Activated B cell treated with CpG ODN at 0.5 μM for 24 hours (primary cell): ENCODE data around the gene SLC38A3. TPM values are rescaled to one million over a fixed set of nuclear protein-coding genes. Genes with fewer than 3 reads are reported as not detected.
"Not testable (repeated sequence)": the region's sequence is repeated elsewhere in the genome, so short reads cannot be mapped to it uniquely, and the experiment has no call there.

Source experiments
- ATAC-seq: fragments of 200-7000 bp; cut with Tn5 transposase; one replicate; pipeline ENCODE4 v1.10.0; 2021; ENCODE audit warnings: low read depth, mild to moderate bottlenecking, moderate library complexity
- CTCF ChIA-PET: fragments of 350-600 bp; sonication (Branson Sonifier 250); formaldehyde crosslinking; loops from one replicate; lab custom pipeline; 2021; ENCODE audit warnings: antibody characterized with exemption; lab: Charles Lee
- POLR2A ChIA-PET: fragments of 350-600 bp; sonication (Branson Sonifier 250); formaldehyde crosslinking; loops from one replicate; lab custom pipeline; 2021; ENCODE audit warnings: antibody characterized with exemption; lab: Charles Lee
- DNase-seq: peaks from one replicate; pipeline ENCODE4 v3.0.0; 2022
- H3K27ac Mint-ChIP-seq: one replicate; pipeline ENCODE4 v1.8.0; 2020; ENCODE audit warnings: mixed read lengths
- H3K27me3 Mint-ChIP-seq: one replicate; pipeline ENCODE4 v1.8.0; 2021; ENCODE audit warnings: mixed read lengths
- H3K36me3 Mint-ChIP-seq: one replicate; pipeline ENCODE4 v1.8.0; 2021; ENCODE audit warnings: low read depth, mixed read lengths
- H3K4me1 Mint-ChIP-seq: one replicate; pipeline ENCODE4 v1.8.0; 2021; ENCODE audit warnings: mixed read lengths
- H3K4me3 Mint-ChIP-seq: one replicate; pipeline ENCODE4 v1.8.0; 2020; ENCODE audit warnings: mild to moderate bottlenecking, mixed read lengths
- H3K9me3 Mint-ChIP-seq: one replicate; pipeline ENCODE4 v1.8.0; 2020; ENCODE audit warnings: mixed read lengths
- CTCF ChIP-seq: fragments of 200-600 bp; IDR thresholded peaks from one replicate; pipeline ENCODE4 v1.8.0; 2022; ENCODE audit warnings: antibody characterized with exemption, mild to moderate bottlenecking
- intact Hi-C: fragments of 100-400 bp; cut with micrococcal nuclease; formaldehyde crosslinking; loops from one replicate; pipeline ENCODE4 v1.15.1; 2024
- total RNA-seq: library from RNA; stranded (reverse); gene quantifications from 2 replicates; pipeline ENCODE4 v1.2.3, GENCODE V29; 2022

The SLC38A3 gene
- total RNA-seq, 1 donor from 2014 or later: not detected

GRCh38 chr3:50260027-50260941, 55.2 kb downstream of the SLC38A3 start:
- ChIA-PET CTCF (interaction anchor here (0.6 to 4.4 kb wide), 8 partner anchors 12 to 282 kb away, joined by 3 to 34 read pairs (median 4); partner anchors contain the start of genes HYAL3 and NAA80), POLR2A (interaction anchor here (0.6 to 2.0 kb wide), 6 partner anchors 14 to 1585 kb away, joined by 3 to 12 read pairs (median 4); partner anchors contain the start of genes GNAI2 and IFRD2)
- ATAC-seq (peak; percentile 93), DNase-seq (peak; percentile 91)
- peaks cover 7% of the 10 kb centered on the region for H3K4me1 Mint-ChIP-seq
- H3K9me3 Mint-ChIP-seq: no peaks in the 10 kb centered on the region
- no peaks in the 10 kb centered on the region for H3K27me3 Mint-ChIP-seq
- H3K36me3 Mint-ChIP-seq: peaks cover 34% of the 10 kb centered on the region
- intact Hi-C loops: loop anchor here (1.0 kb wide), 6 partner anchors 13 to 66 kb away; partner anchors contain the start of gene IFRD2
- H3K27ac Mint-ChIP-seq: peak overlapping the region; percentile 50
- no peak for TF ChIP-seq CTCF
- H3K4me3 Mint-ChIP-seq: peak overlapping the region; percentile 73

GRCh38 chr3:50260942-50261441, 55.9 kb downstream of the SLC38A3 start:
- ChIA-PET POLR2A (interaction anchor here (0.5 to 2.0 kb wide), 2 partner anchors 25 to 783 kb away, joined by 10 to 13 read pairs; partner anchors contain the start of gene GNAI2), CTCF (interaction anchor here (1.5 to 4.4 kb wide), 2 partner anchors 13 to 281 kb away, joined by 4 to 34 read pairs; no protein-coding TSS in a partner anchor)
- intact Hi-C loops: loop anchor here (1.0 kb wide), 6 partner anchors 12 to 67 kb away; partner anchors contain the start of gene IFRD2
- H3K27ac Mint-ChIP-seq: no peak overlapping the region
- no peak for DNase-seq
- peaks cover 3% of the 10 kb centered on the region for H3K27me3 Mint-ChIP-seq
- peak overlapping the region; percentile 73 for H3K4me3 Mint-ChIP-seq
- no peak for TF ChIP-seq CTCF
- H3K4me1 Mint-ChIP-seq: peaks cover 7% of the 10 kb centered on the region
- ATAC-seq: no peak
- peaks cover 31% of the 10 kb centered on the region for H3K36me3 Mint-ChIP-seq
- H3K9me3 Mint-ChIP-seq: no peaks in the 10 kb centered on the region

GRCh38 chr3:50261505-50261904, 56.4 kb downstream of the SLC38A3 start:
- no peak for TF ChIP-seq CTCF
- intact Hi-C loops: no loop called here
- Mint-ChIP-seq H3K4me3 (no peak overlapping the region), H3K9me3 (no peaks in the 10 kb centered on the region), H3K27me3 (peaks cover 3% of the 10 kb centered on the region), H3K27ac (no peak overlapping the region), H3K4me1 (peaks cover 7% of the 10 kb centered on the region), H3K36me3 (peaks cover 25% of the 10 kb centered on the region)
- ATAC-seq: no peak
- CTCF ChIA-PET: interaction anchor here (1.5 to 4.4 kb wide), 2 partner anchors 13 to 281 kb away, joined by 4 to 34 read pairs; no protein-coding TSS in a partner anchor
- POLR2A ChIA-PET: interaction anchor here (0.5 to 2.0 kb wide), 2 partner anchors 26 to 783 kb away, joined by 10 to 13 read pairs; partner anchors contain the start of gene GNAI2
- no peak for DNase-seq

GRCh38 chr3:50262200-50262599, 57.1 kb downstream of the SLC38A3 start:
- peaks cover 18% of the 10 kb centered on the region for H3K36me3 Mint-ChIP-seq
- CTCF ChIA-PET, H3K4me3 Mint-ChIP-seq: not testable (repeated sequence)

GRCh38 chr3:50262778-50263177, 57.7 kb downstream of the SLC38A3 start:
- Mint-ChIP-seq H3K4me1 (peaks cover 4% of the 10 kb centered on the region), H3K27me3 (peaks cover 10% of the 10 kb centered on the region), H3K4me3 (no peak overlapping the region), H3K36me3 (peaks cover 13% of the 10 kb centered on the region), H3K9me3 (no peaks in the 10 kb centered on the region), H3K27ac (no peak overlapping the region)
- intact Hi-C loops: no loop called here
- ChIA-PET CTCF (interaction anchor here (1.6 kb wide), 1 partner anchor 68 kb away, joined by 6 read pairs; no protein-coding TSS in a partner anchor), POLR2A (interaction anchor here (0.5 to 0.7 kb wide), 3 partner anchors 15 to 188 kb away, joined by 3 to 11 read pairs (median 3); no protein-coding TSS in a partner anchor)
- TF ChIP-seq CTCF: no peak
- no peak for ATAC-seq
- DNase-seq: no peak

More at GRCh38 chr3:50262200-50262599, 57.1 kb downstream of the SLC38A3 start:
- DNase-seq, H3K4me1 Mint-ChIP-seq, H3K27ac Mint-ChIP-seq, H3K9me3 Mint-ChIP-seq, intact Hi-C loops, H3K27me3 Mint-ChIP-seq, POLR2A ChIA-PET, ATAC-seq: not testable (repeated sequence)
